Stomach smooth muscle (tissue), 2 donors: ENCODE data around the gene PBOV1.

ENCODE experiments used
- H3K27ac ChIP-seq: one replicate; pipeline ENCODE4 v1.7.0; 2013; ENCODE audit warnings: mild to moderate bottlenecking, low read length, inconsistent platforms
- H3K27me3 ChIP-seq, 2 donors: one replicate each; pipeline ENCODE4 v1.7.0; 2013; ENCODE audit warnings: low read length in 2 of 2; ENCODE audit not compliant: insufficient read depth in 2 of 2, control insufficient read depth in 1 of 2
- H3K36me3 ChIP-seq, 2 donors: one replicate each; pipeline ENCODE4 v1.7.0; 2013; ENCODE audit warnings: low read length in 2 of 2; ENCODE audit not compliant: control insufficient read depth in 2 of 2, insufficient read depth in 2 of 2
- H3K4me1 ChIP-seq: one replicate; pipeline ENCODE4 v1.7.0; 2013; ENCODE audit warnings: low read length; ENCODE audit not compliant: control insufficient read depth, insufficient read depth
- H3K4me3 ChIP-seq, 2 donors: one replicate each; pipeline ENCODE4 v1.7.0; 2013; ENCODE audit warnings: low read length in 2 of 2
- H3K9ac ChIP-seq, 2 donors: one replicate each; pipeline ENCODE4 v1.7.0; 2013; ENCODE audit warnings: low read length in 2 of 2, mild to moderate bottlenecking in 1 of 2
- H3K9me3 ChIP-seq, 2 donors: one replicate each; pipeline ENCODE4 v1.7.0; 2013; ENCODE audit warnings: low read length in 2 of 2; ENCODE audit not compliant: control insufficient read depth in 2 of 2
- donor health status: healthy.
- donor health status: Pancreatic carcinoma.

The PBOV1 gene

DNA sequence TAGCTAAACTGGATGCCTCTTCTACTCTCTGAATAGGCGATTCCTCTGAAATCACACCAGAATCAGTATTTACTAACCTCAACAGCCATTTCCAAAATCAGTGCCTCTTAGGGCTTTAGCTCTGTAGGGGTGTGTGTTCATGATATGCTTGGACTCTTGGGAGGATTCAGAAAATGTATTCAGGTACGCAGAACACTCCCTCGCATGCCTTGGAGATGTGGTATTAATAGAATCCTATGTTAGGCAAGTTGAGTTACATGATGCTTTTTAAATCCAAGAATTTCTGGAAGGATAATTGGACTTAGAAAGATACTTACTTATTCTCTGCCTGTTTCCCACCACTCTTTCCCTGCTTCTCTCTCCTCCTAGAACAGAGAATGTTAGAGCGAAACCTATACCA is 31.8 kb upstream of the PBOV1 start:
- no peaks in the 10 kb centered on the region for H3K4me1 ChIP-seq
- H3K27me3 ChIP-seq, result no peaks in the 10 kb centered on the region
- H3K4me3 ChIP-seq, result no peak overlapping the region
- H3K27ac ChIP-seq, result no peak overlapping the region
- H3K36me3 ChIP-seq, result no peaks in the 10 kb centered on the region
- no peaks in the 10 kb centered on the region for H3K9me3 ChIP-seq
- no peak overlapping the region for H3K9ac ChIP-seq

DNA sequence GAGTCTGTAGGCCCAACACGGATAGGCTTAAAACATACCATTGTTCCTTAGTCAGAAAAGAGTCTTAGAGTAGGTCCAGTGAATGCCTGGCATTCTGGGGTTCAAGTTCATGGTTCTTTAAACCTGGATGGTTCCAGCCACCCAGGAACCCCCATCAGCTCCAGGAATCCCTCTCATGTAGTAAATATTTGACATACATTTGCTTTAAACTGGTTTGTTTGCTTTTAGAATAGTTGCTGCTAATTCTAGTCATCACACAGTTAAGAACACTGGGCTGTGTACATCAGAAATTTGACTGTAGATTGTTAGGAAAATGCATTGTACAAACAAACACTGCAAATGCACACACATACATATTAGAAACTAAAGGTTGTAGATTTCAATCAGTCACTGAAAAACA is 30.6 kb upstream of the PBOV1 start:
- Histone ChIP-seq H3K36me3 (no peaks in the 10 kb centered on the region), H3K4me3 (no peak overlapping the region), H3K9me3 (no peaks in the 10 kb centered on the region), H3K27me3 (no peaks in the 10 kb centered on the region), H3K4me1 (no peaks in the 10 kb centered on the region), H3K27ac (no peak overlapping the region), H3K9ac (no peak overlapping the region)

DNA sequence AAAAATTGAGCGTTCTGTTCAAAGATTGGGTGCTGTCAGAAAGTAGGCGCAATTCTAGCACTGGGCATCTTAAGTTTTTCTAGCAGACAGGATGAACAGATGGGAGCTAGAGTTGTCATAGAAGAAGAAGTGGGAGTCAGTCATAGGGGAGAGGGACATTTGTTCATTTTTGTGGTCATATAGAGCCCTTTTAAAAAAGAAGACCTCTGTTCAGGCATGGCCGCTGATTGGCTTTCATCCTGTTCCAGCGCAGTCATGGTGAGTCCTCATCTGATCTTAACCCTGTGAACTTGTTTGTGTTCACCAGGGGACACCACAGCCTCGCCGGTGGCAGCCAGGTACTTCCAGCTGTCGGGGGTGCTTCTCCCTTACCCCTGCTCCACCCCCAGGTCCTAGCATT is 29.7 kb upstream of the PBOV1 start:
- no peaks in the 10 kb centered on the region for H3K27me3 ChIP-seq
- no peak overlapping the region for H3K27ac ChIP-seq
- no peaks in the 10 kb centered on the region for H3K9me3 ChIP-seq
- H3K4me3 ChIP-seq, result no peak overlapping the region
- no peaks in the 10 kb centered on the region for H3K36me3 ChIP-seq
- H3K4me1 ChIP-seq, result no peaks in the 10 kb centered on the region
- no peak overlapping the region for H3K9ac ChIP-seq

DNA sequence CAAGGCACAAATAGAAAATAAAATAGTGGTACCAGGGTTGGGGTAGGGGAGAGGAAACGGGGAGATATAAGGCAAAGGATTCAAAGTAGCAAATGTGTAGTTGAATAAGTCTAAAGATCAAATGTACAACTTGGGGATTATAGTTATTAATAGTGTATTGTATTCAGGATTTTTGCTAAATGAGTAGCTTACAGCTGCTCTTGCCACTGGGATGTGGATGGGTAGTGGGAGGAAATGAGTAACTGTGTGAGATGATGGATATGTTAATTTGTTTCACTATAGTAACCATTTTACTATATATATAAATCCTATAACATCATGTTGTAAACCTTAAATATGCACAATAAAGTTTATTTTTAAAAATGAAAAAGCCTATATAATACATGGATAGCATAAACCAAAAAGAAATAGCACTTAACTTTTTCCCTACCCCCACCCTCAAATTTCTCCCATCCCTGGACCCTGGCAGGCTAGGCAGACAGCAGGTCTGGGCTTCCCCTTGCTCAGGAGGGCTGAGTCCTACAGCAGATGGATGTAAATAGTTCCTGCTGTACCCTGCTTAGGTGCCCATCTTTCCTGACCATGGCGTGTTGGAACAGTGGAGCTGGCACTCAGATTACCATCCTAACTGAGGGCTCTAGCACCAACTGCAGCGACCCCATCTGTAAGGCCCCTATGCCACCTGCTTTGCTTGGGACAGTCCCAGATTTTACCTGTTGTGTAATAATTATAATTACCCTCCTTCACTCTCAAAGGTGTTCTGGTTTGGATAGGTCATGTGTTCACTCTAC is 28.6 kb upstream of the PBOV1 start:
- no peaks in the 10 kb centered on the region for H3K27me3 ChIP-seq
- H3K9ac ChIP-seq, result no peak overlapping the region
- no peaks in the 10 kb centered on the region for H3K4me1 ChIP-seq
- no peaks in the 10 kb centered on the region for H3K36me3 ChIP-seq
- H3K27ac ChIP-seq, result no peak overlapping the region
- no peak overlapping the region for H3K4me3 ChIP-seq
- H3K9me3 ChIP-seq, result no peaks in the 10 kb centered on the region

DNA sequence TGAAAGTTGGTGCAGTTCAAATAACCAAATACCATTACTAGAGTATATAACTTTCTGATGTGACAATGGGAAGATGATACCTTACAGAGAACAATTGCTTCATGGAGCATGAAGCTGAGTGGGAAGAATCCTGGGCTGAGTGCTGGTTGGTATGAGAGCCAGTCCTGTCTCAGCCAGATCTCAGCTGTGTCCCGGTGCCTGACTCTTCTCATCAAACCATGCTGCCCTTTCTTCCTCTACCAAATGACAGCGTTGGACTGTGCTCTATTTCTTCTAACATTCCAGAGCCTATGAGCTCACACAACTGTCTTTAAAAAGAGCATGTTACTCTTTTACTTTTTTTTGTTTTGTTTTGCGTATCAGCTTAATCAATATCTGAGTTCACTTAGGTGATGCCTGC is 27.5 kb upstream of the PBOV1 start:
- Histone ChIP-seq H3K9me3 (no peaks in the 10 kb centered on the region), H3K27ac (no peak overlapping the region), H3K27me3 (no peaks in the 10 kb centered on the region), H3K4me1 (no peaks in the 10 kb centered on the region), H3K9ac (no peak overlapping the region), H3K4me3 (no peak overlapping the region), H3K36me3 (no peaks in the 10 kb centered on the region)

DNA sequence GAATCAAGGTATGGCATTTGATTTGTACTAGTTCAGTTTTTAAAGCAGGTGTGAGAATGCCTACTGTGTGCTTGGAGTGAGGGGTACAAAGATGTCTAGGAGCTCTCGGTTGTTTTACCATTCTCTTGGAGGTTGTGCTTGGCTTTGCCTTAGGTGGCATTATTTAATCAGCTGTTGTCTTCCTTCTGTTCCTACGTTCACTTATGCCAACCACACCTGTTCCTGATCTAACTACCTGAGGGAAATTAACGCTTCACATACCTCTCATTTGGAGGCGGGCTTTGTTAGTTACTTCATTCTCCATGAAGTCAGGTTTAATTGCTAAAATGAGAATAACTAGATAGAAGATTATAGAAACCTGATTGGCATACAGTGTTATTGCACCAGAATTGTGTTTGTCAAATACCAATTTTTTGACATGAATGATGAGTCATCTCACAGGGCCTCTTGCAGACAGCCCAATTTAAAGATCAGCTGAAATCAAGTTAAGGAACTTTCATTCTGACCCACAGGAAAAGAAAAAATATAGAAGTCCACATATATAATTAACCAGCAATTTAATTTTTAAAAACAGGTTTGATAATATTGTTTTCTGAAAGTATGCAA is 24.8 kb upstream of the PBOV1 start:
- no peak overlapping the region for H3K9ac ChIP-seq
- H3K36me3 ChIP-seq, result no peaks in the 10 kb centered on the region
- no peaks in the 10 kb centered on the region for H3K4me1 ChIP-seq
- no peaks in the 10 kb centered on the region for H3K27me3 ChIP-seq
- H3K4me3 ChIP-seq, result no peak overlapping the region
- no peaks in the 10 kb centered on the region for H3K9me3 ChIP-seq
- H3K27ac ChIP-seq, result no peak overlapping the region

DNA sequence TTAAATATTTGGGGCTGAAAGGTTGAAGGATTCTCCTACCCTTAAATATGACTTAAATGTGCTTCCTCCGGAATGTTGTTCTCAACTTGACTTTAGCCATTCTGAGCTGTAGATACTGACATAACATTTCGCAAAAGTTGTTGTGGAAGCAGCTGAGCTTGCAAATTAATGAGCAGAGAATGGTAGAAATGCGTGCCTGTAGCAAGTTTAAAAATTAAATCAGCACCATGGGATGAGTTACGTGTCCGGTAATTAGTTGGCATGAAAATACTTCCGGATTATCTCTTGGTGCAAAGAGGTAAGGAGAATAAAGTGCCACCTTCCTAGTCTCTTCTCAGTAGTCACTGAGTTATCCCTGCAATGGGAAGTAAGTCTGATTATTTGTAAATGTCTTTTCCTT is 23.6 kb upstream of the PBOV1 start:
- Histone ChIP-seq H3K27ac (no peak overlapping the region), H3K36me3 (no peaks in the 10 kb centered on the region), H3K27me3 (no peaks in the 10 kb centered on the region), H3K9me3 (no peaks in the 10 kb centered on the region), H3K4me1 (no peaks in the 10 kb centered on the region), H3K4me3 (no peak overlapping the region), H3K9ac (no peak overlapping the region)

DNA sequence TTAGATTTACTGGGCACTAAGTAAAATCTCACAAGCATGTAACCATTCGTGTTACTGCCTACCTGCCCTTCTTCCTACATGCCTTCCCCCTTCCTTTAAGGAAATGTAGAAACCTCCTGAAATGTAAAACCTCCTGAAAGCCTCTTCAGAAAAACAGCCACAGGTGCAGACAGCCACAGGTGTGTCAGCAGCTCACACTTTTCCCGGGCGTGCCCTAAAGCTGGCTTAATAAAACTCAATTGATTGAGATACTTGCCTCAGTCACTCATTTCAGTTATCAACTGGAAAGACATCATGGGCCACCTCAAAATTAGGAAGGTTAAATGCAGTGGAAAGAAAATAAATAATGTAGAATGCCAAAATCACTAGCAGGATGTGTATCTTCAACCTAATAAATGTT is 23.1 kb upstream of the PBOV1 start:
- H3K9me3 ChIP-seq, result no peaks in the 10 kb centered on the region
- no peak overlapping the region for H3K9ac ChIP-seq
- H3K36me3 ChIP-seq, result no peaks in the 10 kb centered on the region
- H3K4me3 ChIP-seq, result no peak overlapping the region
- no peaks in the 10 kb centered on the region for H3K27me3 ChIP-seq
- H3K27ac ChIP-seq, result no peak overlapping the region
- no peaks in the 10 kb centered on the region for H3K4me1 ChIP-seq

DNA sequence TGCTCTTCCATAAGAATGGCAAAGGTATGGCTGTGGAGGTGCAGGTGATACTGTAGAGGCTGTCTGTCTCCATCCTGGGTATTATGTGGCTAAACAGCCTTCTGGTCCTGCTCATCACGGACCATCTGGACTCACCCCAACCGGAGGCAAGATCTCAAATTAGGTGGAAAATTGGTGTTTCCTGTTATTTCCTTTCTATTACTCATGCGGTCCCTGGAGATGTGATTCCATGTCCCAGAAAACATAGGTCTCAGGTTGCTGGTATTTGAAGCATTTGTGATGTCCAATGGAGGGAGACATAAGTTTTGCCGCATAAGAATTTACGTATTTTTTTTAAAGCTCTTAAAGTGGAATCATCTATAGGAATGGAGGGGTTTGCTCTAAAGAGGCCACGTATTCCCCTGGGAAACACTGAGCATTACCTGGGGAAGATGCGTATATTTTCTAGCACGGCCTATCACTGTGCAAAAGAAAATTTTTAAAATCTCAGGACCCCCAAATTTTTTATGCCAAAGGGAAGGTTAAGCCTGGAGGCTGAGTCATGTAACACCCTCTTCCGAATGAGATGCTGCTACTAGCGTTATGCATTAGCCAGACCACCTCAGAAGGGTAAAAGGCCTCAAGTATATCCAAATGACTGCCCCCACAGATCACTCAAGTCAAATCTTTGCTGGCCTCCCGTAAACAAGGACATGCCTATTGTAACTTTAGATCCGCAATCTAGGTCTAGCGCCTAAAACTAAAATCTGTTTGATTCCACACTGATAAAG is 22.4 kb upstream of the PBOV1 start:
- no peak overlapping the region for H3K27ac ChIP-seq
- H3K36me3 ChIP-seq, result no peaks in the 10 kb centered on the region
- H3K9ac ChIP-seq, result no peak overlapping the region
- no peaks in the 10 kb centered on the region for H3K4me1 ChIP-seq
- no peaks in the 10 kb centered on the region for H3K9me3 ChIP-seq
- no peak overlapping the region for H3K4me3 ChIP-seq
- no peaks in the 10 kb centered on the region for H3K27me3 ChIP-seq

DNA sequence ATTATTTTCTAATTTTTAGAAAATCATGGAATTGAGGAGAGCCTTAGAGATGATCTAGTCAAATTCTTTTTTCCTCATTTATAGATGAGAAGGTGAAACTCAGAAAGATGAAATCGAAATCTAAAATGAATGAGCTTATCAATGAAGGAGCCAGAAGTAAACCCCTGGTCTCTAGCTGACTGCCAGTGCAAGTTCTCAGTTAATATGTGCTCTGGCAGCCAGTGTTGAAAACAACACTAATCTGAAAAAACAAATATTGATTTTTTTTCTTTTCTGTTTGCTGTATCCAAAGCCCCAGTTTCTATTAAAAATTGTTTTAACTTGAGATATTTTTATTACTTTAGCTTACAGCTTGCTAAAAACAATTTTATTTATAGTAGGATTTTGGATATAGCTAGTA is 21.5 kb upstream of the PBOV1 start:
- no peak overlapping the region for H3K9ac ChIP-seq
- no peaks in the 10 kb centered on the region for H3K36me3 ChIP-seq
- no peaks in the 10 kb centered on the region for H3K9me3 ChIP-seq
- no peaks in the 10 kb centered on the region for H3K27me3 ChIP-seq
- H3K27ac ChIP-seq, result no peak overlapping the region
- no peak overlapping the region for H3K4me3 ChIP-seq
- no peaks in the 10 kb centered on the region for H3K4me1 ChIP-seq

DNA sequence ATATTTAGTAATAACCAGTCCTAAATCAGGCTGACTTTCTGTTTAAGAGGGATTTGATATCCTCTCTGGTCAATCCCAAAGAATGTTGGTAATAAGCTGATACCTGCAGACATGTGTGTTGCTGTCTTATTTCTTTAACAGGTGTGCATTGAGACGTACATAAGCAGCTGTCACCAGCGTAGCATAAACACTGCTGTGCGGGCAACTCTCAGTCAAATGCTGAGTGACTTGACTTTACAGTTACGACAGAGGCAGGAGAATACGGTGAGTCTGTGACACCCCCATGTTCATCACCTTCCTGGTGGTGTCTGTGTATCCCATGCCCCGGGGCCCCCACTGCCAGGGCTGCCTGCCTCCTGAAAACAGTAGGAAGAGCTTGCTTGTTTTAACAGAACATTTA is 20.1 kb upstream of the PBOV1 start:
- Histone ChIP-seq H3K36me3 (no peaks in the 10 kb centered on the region), H3K4me3 (no peak overlapping the region), H3K27me3 (no peaks in the 10 kb centered on the region), H3K27ac (no peak overlapping the region), H3K9me3 (no peaks in the 10 kb centered on the region), H3K4me1 (no peaks in the 10 kb centered on the region), H3K9ac (no peak overlapping the region)
